BJ (cell line): Measurements from ENCODE around the gene KLF16. TPM values are rescaled to one million over a fixed set of nuclear protein-coding genes. Genes with fewer than 3 reads are reported as not detected.

Experiments
- CTCF ChIA-PET: fragments of 350-600 bp; formaldehyde crosslinking; extraction: SDS; loops from one replicate; lab custom pipeline; 2021; ENCODE audit warnings: antibody characterized with exemption, inconsistent platforms; lab: Yijun Ruan, JAX
- POLR2A ChIA-PET: fragments of 300-600 bp; sonication (Branson Sonifier 250); formaldehyde crosslinking; extraction: SDS; loops from one replicate; lab custom pipeline; 2021; ENCODE audit warnings: antibody characterized with exemption; lab: Charles Lee
- DNase-seq: peaks from one replicate; pipeline ENCODE4 v3.0.0-alpha.2; 2011; ENCODE audit warnings: low read depth
- H3K27me3 ChIP-seq: 2 replicates; pipeline ENCODE4 v1.6.0; 2011; ENCODE audit warnings: low read length; ENCODE audit not compliant: control insufficient read depth, insufficient read depth
- H3K36me3 ChIP-seq: 2 replicates; pipeline ENCODE4 v1.5.1; 2011; ENCODE audit warnings: low read length; ENCODE audit not compliant: control insufficient read depth, insufficient read depth
- H3K4me3 ChIP-seq: 2 replicates; pipeline ENCODE4 v1.5.1; 2011; ENCODE audit warnings: low read depth, mild to moderate bottlenecking, control low read depth, low read length
- polyA plus RNA-seq: library from polyadenylated mRNA; depleted of rRNA; stranded (reverse); fragments of >200 nt; gene quantifications from 2 replicates; pipeline ENCODE4 v1.2.3, GENCODE V29; 2011
- TF ChIP-seq, protein P1 (sequence below): IDR thresholded peaks from 2 replicates; pipeline ENCODE4 v1.5.1; 2011; ENCODE audit warnings: low read depth, mild to moderate bottlenecking, control low read depth, inconsistent platforms, low read length, moderate library complexity; ENCODE audit not compliant: insufficient read depth

KLF16 gene
- polyA plus RNA-seq, 1 experiment = 5.7 TPM

GRCh38 chr19:1817553-1818179, 45.7 kb downstream of the KLF16 start:
- TF ChIP-seq, protein P1, sequence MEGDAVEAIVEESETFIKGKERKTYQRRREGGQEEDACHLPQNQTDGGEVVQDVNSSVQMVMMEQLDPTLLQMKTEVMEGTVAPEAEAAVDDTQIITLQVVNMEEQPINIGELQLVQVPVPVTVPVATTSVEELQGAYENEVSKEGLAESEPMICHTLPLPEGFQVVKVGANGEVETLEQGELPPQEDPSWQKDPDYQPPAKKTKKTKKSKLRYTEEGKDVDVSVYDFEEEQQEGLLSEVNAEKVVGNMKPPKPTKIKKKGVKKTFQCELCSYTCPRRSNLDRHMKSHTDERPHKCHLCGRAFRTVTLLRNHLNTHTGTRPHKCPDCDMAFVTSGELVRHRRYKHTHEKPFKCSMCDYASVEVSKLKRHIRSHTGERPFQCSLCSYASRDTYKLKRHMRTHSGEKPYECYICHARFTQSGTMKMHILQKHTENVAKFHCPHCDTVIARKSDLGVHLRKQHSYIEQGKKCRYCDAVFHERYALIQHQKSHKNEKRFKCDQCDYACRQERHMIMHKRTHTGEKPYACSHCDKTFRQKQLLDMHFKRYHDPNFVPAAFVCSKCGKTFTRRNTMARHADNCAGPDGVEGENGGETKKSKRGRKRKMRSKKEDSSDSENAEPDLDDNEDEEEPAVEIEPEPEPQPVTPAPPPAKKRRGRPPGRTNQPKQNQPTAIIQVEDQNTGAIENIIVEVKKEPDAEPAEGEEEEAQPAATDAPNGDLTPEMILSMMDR = no peak
- DNase-seq = no peak
- POLR2A ChIA-PET = no interaction called here
- H3K27me3 ChIP-seq = no peaks in the 10 kb centered on the region
- H3K36me3 ChIP-seq = peaks cover 52% of the 10 kb centered on the region
- CTCF ChIA-PET = interaction anchor here (1.1 to 1.9 kb wide), 3 partner anchors 8 to 146 kb away, joined by 3 to 9 read pairs (median 4); no protein-coding TSS in a partner anchor
- H3K4me3 ChIP-seq = no peak overlapping the region

- H3K36me3 ChIP-seq = peaks cover 45% of the 10 kb centered on the region
- POLR2A ChIA-PET = no interaction called here
- CTCF ChIA-PET = interaction anchor here (0.8 to 2.3 kb wide), 4 partner anchors 9 to 145 kb away, joined by 3 to 9 read pairs (median 6); no protein-coding TSS in a partner anchor
- no peak for DNase-seq
- H3K4me3 ChIP-seq = no peak overlapping the region
- no peaks in the 10 kb centered on the region for H3K27me3 ChIP-seq
- TF ChIP-seq, protein P1 = no peak
Observed at GRCh38 chr19:1816530-1817298, 46.7 kb downstream of the KLF16 start.

- Histone ChIP-seq H3K4me3 (no peak overlapping the region), H3K36me3 (peaks cover 39% of the 10 kb centered on the region), H3K27me3 (no peaks in the 10 kb centered on the region)
- no peak for DNase-seq
- POLR2A ChIA-PET = no interaction called here
- TF ChIP-seq, protein P1 = no peak
- CTCF ChIA-PET = interaction anchor here (0.8 to 2.3 kb wide), 3 partner anchors 10 to 144 kb away, joined by 3 to 8 read pairs (median 4); no protein-coding TSS in a partner anchor
Observed at GRCh38 chr19:1815605-1816529, 47.5 kb downstream of the KLF16 start.

GRCh38 chr19:1814833-1815604, 48.4 kb downstream of the KLF16 start:
- Histone ChIP-seq H3K4me3 (no peak overlapping the region), H3K27me3 (no peaks in the 10 kb centered on the region), H3K36me3 (peaks cover 35% of the 10 kb centered on the region)
- no peak for DNase-seq
- CTCF ChIA-PET = interaction anchor here (1.0 to 2.4 kb wide), 5 partner anchors 9 to 143 kb away, joined by 3 to 18 read pairs (median 4); no protein-coding TSS in a partner anchor
- POLR2A ChIA-PET = no interaction called here
- TF ChIP-seq, protein P1 = no peak
